Right lobe of liver (tissue), 6 donors: ENCODE measurements around the gene SF3B6. TPM values are rescaled to one million over a fixed set of nuclear protein-coding genes. Genes with fewer than 3 reads are reported as not detected.

ENCODE experiments used
- ATAC-seq, 4 donors: fragments of 200-7000 bp; cut with Tn5 transposase; one replicate each; pipeline ENCODE4 v1.9.1; 2020; ENCODE audit warnings: mild to moderate bottlenecking in 4 of 4, moderate library complexity in 4 of 4
- DNase-seq, 3 donors: peaks; one replicate each; pipeline ENCODE4 v3.0.0-alpha.2; 2020
- H3K27ac ChIP-seq, 3 donors: fragments of 200-600 bp; one replicate each; pipeline ENCODE4 v1.8.0; 2022
- H3K27me3 ChIP-seq, 2 donors: fragments of 200-600 bp; one replicate each; pipeline ENCODE4 v1.8.0; 2022
- H3K36me3 ChIP-seq, 4 donors: fragments of 200-600 bp; sonication (generic) in 1 of 4; one replicate each; pipeline versions ENCODE4 v1.5.1 to v1.8.0; 2017 to 2022; ENCODE audit warnings: control low read depth in 1 of 4
- H3K4me1 ChIP-seq, 4 donors: fragments of 200-600 bp; sonication (generic) in 1 of 4; one replicate each; pipeline versions ENCODE4 v1.5.1 to v1.8.0; 2017 to 2022; ENCODE audit warnings: control low read depth in 1 of 4
- H3K4me3 ChIP-seq, 3 donors: fragments of 200-600 bp; one replicate each; pipeline ENCODE4 v1.8.0; 2022
- H3K9me3 ChIP-seq, 4 donors: fragments of 200-600 bp; sonication (generic) in 1 of 4; one replicate each; pipeline versions ENCODE4 v1.5.1 to v1.8.0; 2017 to 2022; ENCODE audit warnings: control low read depth in 1 of 4
- CTCF ChIP-seq, 4 donors: fragments of 200-600 bp in 3 of 4; fragments of 450-650 bp in 1 of 4; IDR thresholded peaks; one replicate each; pipeline versions ENCODE4 v1.5.1 to v1.8.0; 2016 to 2022; ENCODE audit warnings: antibody characterized with exemption in 4 of 4, mild to moderate bottlenecking in 2 of 4
- POLR2A ChIP-seq: fragments of 450-650 bp; IDR thresholded peaks from one replicate; pipeline ENCODE4 v1.6.1; 2017; ENCODE audit warnings: antibody characterized with exemption, mild to moderate bottlenecking
- WGBS: methylation state at CpG from one replicate; pipeline ENCODE4 v1.1.6; 2018; ENCODE audit warnings: low coverage, low lambda C conversion rate; ENCODE audit not compliant: insufficient coverage; ENCODE audit errors: missing lambda C conversion rate; 5-methylcytosine and 5-hydroxymethylcytosine counted together
- intact Hi-C, 2 donors: fragments of 100-400 bp; cut with DNase I; formaldehyde crosslinking; loops; one replicate each; pipeline versions ENCODE4 v1.11.2 to v1.14.1; 2022
- total RNA-seq, 6 experiments: library from RNA; depleted of rRNA in 2 of 6; stranded (reverse); fragments of >200 nt in 2 of 6; fragmentation: NEBNext Ultra II Directional in 3 of 6; extraction: Animal tissue kit (Norgen Biotek cat#: 25700) in 3 of 6; gene quantifications; one replicate each; pipeline versions ENCODE4 v1.1.0 to v1.2.4, GENCODE V29; 2016 to 2023
- donor health status: DM: no; HTN: yes; CAD: no.
- donor health status: DM: no; HTN: no; CAD: no.
- donor health status: DM: no; HTN: no; CAD: no.
- donor health status: DM: no; HTN: yes; CAD: no.
- donor health status: DM: no; HTN: yes; CAD: no.

The SF3B6 gene
- total RNA-seq, 6 experiments from 2014 or later: 32.7 to 70.8 (median 40.3) TPM

DNA sequence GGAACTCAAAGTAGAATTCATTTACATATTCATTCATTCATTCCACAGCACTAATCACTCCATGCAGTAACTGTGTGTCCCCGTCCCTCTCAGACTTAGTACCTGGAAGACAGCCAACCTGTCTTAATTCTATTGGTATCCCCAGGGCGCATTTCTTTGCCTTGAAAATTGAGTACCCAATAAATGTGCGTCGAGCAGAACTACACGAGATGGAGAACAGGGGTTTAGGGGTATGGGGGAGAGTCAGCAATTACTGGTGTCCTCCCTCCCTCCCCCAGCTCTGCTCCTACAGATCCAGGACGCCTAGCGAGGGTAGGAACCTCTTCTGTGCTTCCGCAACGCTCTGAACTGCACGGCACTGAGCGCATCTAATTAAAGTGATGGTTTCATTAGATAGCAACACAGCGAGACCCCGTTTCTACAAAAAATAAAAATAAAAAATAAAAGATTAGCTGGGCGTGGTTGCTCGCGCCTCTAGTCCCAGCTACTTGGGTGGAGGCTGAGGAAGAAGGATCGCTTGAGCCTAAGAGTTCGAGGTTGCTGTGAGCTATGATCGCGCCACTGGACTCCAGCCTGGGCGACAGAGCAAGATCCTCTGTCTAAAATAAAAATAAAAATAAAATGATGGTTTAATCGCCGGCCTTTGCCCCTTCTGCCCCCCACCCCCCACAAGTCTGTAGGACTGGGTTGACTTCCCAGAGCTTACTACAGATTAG, 27.2 kb downstream of the SF3B6 start:
- H3K27me3 ChIP-seq: no peaks in the 10 kb centered on the region
- TF ChIP-seq POLR2A (no peak), CTCF (IDR thresholded peaks at IDR 0.05) (no peak)
- intact Hi-C loops: no loop called here
- H3K27ac ChIP-seq: no peak overlapping the region
- H3K4me3 ChIP-seq: peak overlapping the region; percentile 55 to 66 (median 61)
- no peak for DNase-seq
- peaks cover 0 to 29% (median 6%) of the 10 kb centered on the region in 4 donors for H3K4me1 ChIP-seq
- WGBS: 23% methylated on average over 23 of the region's 23 CpGs
- no peaks in the 10 kb centered on the region for H3K9me3 ChIP-seq
- no peak for ATAC-seq
- H3K36me3 ChIP-seq: no peaks in the 10 kb centered on the region

DNA sequence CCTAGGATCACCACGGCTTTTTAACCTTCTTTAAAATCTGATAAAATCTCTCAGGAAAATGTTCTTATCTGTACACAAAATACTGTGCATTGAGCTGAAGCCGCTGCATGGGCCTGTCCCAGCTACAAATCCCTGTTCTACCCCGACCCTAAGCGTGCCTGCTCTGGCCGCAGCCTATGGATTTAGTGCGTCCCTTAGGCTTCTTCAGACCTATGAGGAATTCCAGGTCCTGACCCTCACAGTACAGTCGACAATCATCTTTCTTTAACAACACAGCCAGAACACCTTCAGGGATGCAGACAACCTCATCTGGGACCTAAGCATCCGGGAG, 28.5 kb downstream of the SF3B6 start:
- TF ChIP-seq POLR2A: no peak
- TF ChIP-seq CTCF (IDR thresholded peaks at IDR 0.05): no peak
- H3K4me1 ChIP-seq: peaks cover 0 to 25% (median 6%) of the 10 kb centered on the region in 4 donors
- no peaks in the 10 kb centered on the region for H3K27me3 ChIP-seq
- WGBS: 36% methylated on average over 8 of the region's 8 CpGs
- ATAC-seq (no peak), DNase-seq (no peak)
- no peaks in the 10 kb centered on the region for H3K36me3 ChIP-seq
- peak overlapping the region in 1 of 3 donors; percentile 70 for H3K4me3 ChIP-seq
- H3K9me3 ChIP-seq: no peaks in the 10 kb centered on the region
- intact Hi-C loops: no loop called here
- H3K27ac ChIP-seq: no peak overlapping the region

DNA sequence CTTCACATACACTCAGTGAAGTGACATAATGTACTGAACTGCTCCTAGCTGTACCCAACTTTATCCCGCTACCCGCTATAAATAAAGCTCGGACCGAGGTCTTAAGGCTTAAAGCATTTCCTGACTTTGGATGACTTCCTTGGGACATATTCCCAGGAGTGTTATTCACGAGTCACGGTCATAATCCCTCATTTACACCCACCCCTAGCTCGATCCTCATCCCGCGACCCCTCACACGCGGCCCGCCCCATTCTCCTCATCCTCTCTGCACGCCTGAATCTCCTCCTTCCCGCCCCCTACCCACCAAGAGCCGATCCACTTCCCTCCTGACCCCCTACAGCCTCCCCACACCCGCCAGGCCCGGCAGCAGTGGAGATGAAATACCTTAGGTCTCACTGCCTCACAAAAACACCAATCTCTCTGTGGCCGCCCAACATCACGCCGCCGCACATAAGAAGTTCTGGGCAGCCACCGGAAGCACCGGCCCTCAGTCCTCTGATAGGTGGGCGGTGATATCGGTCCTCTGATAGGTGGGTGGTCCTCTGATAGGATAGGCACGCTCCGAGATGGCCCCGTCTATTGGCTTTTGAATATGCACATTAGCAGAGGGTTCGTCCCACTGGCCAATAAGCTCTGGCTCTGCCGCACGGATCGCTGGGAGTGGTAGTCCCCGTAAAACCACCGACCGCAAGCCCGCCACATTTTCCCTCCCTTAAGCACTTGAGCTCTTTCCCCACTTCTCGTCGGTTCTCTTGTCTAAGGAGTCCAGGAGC, 29.0 kb downstream of the SF3B6 start, which contains the start of gene WDCP:
Gene WDCP (minus strand): TSS at position 462 of the 773 bp plus-strand sequence. CDS start 7,897 bp downstream, outside the sequence.
- no peaks in the 10 kb centered on the region for H3K27me3 ChIP-seq
- intact Hi-C loops: no loop called here
- H3K36me3 ChIP-seq: no peaks in the 10 kb centered on the region
- peaks cover 0 to 22% (median 6%) of the 10 kb centered on the region in 4 donors for H3K4me1 ChIP-seq
- TF ChIP-seq CTCF (IDR thresholded peaks at IDR 0.05): no peak
- peak; percentile 54 for TF ChIP-seq POLR2A
- under 1% methylated on average over 38 of the region's 38 CpGs for WGBS
- H3K9me3 ChIP-seq: no peaks in the 10 kb centered on the region
- peak; percentile 96 to 100 (median 98) for ATAC-seq
- DNase-seq: peak; percentile 93 to 97 (median 96)
- peak within 1 kb of the TSS; percentile 60 to 80 (median 70) for H3K4me3 ChIP-seq
- H3K27ac ChIP-seq: peak within 1 kb of the TSS; percentile 4 to 34 (median 24)

- intact Hi-C loops: no loop called here
- H3K4me3 ChIP-seq: peak overlapping the region; percentile 60 to 80 (median 70)
- DNase-seq (no peak), ATAC-seq (no peak)
- H3K36me3 ChIP-seq: no peaks in the 10 kb centered on the region
- TF ChIP-seq CTCF (IDR thresholded peaks at IDR 0.05): no peak
- no peak for TF ChIP-seq POLR2A
- no peaks in the 10 kb centered on the region for H3K9me3 ChIP-seq
- no peaks in the 10 kb centered on the region for H3K27me3 ChIP-seq
- peaks cover 0 to 19% (median 6%) of the 10 kb centered on the region in 4 donors for H3K4me1 ChIP-seq
- WGBS: 2% methylated on average over 2 of the region's 2 CpGs
- peak overlapping the region in 1 of 3 donors; percentile 4 for H3K27ac ChIP-seq
Observed at GRCh38 chr2:24046599-24046929, 29.6 kb downstream of the SF3B6 start.
